Measurements from ENCODE around the gene SARNP. TPM values are rescaled to one million over a fixed set of nuclear protein-coding genes. Genes with fewer than 3 reads are reported as not detected.

Gene SARNP
- polyA plus RNA-seq, 1 of the 3 experiments (the other 2 are of a cell fraction) = 65.8 TPM

DNA sequence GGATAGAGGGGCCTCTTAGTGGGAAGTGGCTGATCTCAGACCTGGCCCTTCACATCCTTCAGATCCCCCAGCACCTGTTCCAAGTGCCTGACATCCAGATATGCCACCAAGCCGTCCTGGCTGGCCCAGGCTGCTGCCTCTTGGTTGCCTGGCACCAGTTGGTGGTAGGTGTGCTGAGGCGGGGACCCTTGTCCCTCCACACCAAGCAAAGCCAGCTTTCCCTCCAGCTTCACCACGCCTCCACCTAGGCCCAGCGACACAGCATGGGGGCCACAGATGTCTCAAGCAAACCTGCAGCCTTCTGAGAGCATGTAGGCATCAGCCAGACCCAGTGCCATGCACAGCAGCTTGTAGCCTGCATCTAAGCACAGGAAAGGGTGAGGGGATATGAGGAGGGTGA lies 85.2 kb downstream of the SARNP start:
- Histone ChIP-seq H2AFZ (ENCODE audit: low read depth) (no peak overlapping the region), H3K36me3 (replicated peaks in 1 of 2; ENCODE audit: control insufficient read depth in 1 of 2, insufficient read depth in 2 of 2, low read length in 1 of 2) (peaks cover 0 to under 1% of the 10 kb centered on the region in 2 experiments), H3K4me1 (ENCODE audit: control insufficient read depth in 1 of 2, insufficient read depth in 2 of 2, low read depth in 1 of 2, low read length in 1 of 2) (peaks cover 0 to 22% of the 10 kb centered on the region in 2 experiments; a peak in 1 of 4 replicates), H4K20me1 (ENCODE audit: insufficient read depth) (peaks cover 9% of the 10 kb centered on the region), H3F3A (replicated peaks; ENCODE audit: insufficient read depth) (peaks cover 17% of the 10 kb centered on the region), H3K27me3 (ENCODE audit: insufficient read depth) (no peaks in the 10 kb centered on the region), H3K9me3 (no peaks in the 10 kb centered on the region), H3K9ac (no peak overlapping the region), H3K4me3 (ENCODE audit: low read depth in 2 of 2, low read length in 1 of 2) (no peak overlapping the region), H3K27ac (ENCODE audit: low read depth in 2 of 2, low read length in 1 of 2) (no peak overlapping the region), H3K9me2 (no peaks in the 10 kb centered on the region), H3K4me2 (no peak overlapping the region), H3K79me2 (ENCODE audit: insufficient read depth) (peaks cover 27% of the 10 kb centered on the region)
- no peak for TF ChIP-seq FOXJ3 (CRISPR knock-in tag; IDR thresholded peaks at IDR 0.05)
- TF ChIP-seq, protein P1, sequence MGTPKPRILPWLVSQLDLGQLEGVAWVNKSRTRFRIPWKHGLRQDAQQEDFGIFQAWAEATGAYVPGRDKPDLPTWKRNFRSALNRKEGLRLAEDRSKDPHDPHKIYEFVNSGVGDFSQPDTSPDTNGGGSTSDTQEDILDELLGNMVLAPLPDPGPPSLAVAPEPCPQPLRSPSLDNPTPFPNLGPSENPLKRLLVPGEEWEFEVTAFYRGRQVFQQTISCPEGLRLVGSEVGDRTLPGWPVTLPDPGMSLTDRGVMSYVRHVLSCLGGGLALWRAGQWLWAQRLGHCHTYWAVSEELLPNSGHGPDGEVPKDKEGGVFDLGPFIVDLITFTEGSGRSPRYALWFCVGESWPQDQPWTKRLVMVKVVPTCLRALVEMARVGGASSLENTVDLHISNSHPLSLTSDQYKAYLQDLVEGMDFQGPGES (IDR thresholded peaks at IDR 0.05; ENCODE audit: low read depth, low read length) = no peak
- no peak for TF ChIP-seq GABPA (IDR thresholded peaks at IDR 0.05; ENCODE audit: low read depth)
- TF ChIP-seq, protein P2, sequence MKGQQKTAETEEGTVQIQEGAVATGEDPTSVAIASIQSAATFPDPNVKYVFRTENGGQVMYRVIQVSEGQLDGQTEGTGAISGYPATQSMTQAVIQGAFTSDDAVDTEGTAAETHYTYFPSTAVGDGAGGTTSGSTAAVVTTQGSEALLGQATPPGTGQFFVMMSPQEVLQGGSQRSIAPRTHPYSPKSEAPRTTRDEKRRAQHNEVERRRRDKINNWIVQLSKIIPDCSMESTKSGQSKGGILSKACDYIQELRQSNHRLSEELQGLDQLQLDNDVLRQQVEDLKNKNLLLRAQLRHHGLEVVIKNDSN (IDR thresholded peaks at IDR 0.05; ENCODE audit: borderline replicate concordance, low read depth) = no peak
- TF ChIP-seq, protein P3, sequence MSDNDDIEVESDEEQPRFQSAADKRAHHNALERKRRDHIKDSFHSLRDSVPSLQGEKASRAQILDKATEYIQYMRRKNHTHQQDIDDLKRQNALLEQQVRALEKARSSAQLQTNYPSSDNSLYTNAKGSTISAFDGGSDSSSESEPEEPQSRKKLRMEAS (IDR thresholded peaks at IDR 0.05; ENCODE audit: low read depth) = no peak
- no peak for TF ChIP-seq EZH2phosphoT487 (IDR thresholded peaks at IDR 0.05; ENCODE audit: borderline replicate concordance, low read depth)
- no peak for TF ChIP-seq MXI1 (IDR thresholded peaks at IDR 0.05; ENCODE audit: low read depth, low read length)
- TF ChIP-seq MEF2A (IDR thresholded peaks at IDR 0.05; ENCODE audit: borderline replicate concordance, low read depth) = no peak
- no peak for TF ChIP-seq SMC3 (IDR thresholded peaks at IDR 0.05; ENCODE audit: low read depth, low read length)
- TF ChIP-seq, protein P4, sequence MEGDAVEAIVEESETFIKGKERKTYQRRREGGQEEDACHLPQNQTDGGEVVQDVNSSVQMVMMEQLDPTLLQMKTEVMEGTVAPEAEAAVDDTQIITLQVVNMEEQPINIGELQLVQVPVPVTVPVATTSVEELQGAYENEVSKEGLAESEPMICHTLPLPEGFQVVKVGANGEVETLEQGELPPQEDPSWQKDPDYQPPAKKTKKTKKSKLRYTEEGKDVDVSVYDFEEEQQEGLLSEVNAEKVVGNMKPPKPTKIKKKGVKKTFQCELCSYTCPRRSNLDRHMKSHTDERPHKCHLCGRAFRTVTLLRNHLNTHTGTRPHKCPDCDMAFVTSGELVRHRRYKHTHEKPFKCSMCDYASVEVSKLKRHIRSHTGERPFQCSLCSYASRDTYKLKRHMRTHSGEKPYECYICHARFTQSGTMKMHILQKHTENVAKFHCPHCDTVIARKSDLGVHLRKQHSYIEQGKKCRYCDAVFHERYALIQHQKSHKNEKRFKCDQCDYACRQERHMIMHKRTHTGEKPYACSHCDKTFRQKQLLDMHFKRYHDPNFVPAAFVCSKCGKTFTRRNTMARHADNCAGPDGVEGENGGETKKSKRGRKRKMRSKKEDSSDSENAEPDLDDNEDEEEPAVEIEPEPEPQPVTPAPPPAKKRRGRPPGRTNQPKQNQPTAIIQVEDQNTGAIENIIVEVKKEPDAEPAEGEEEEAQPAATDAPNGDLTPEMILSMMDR (IDR thresholded peaks at IDR 0.05) = no peak
- TF ChIP-seq JUND (IDR thresholded peaks at IDR 0.05) = no peak
- TF ChIP-seq RAD21 (IDR thresholded peaks at IDR 0.05; ENCODE audit: low read length) = no peak
- TF ChIP-seq RCOR1 (IDR thresholded peaks at IDR 0.05; ENCODE audit: low read length) = no peak
- TF ChIP-seq YY1 (IDR thresholded peaks at IDR 0.05; ENCODE audit: low read depth) = no peak
- TF ChIP-seq, protein P5, sequence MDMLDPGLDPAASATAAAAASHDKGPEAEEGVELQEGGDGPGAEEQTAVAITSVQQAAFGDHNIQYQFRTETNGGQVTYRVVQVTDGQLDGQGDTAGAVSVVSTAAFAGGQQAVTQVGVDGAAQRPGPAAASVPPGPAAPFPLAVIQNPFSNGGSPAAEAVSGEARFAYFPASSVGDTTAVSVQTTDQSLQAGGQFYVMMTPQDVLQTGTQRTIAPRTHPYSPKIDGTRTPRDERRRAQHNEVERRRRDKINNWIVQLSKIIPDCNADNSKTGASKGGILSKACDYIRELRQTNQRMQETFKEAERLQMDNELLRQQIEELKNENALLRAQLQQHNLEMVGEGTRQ (IDR thresholded peaks at IDR 0.05; ENCODE audit: borderline replicate concordance, low read depth, low read length) = no peak
- 100% methylated on average over 3 of the region's 4 CpGs for WGBS (ENCODE audit: low lambda C conversion rate)
- POLR2A ChIA-PET = interaction anchor here (0.5 kb wide), 1 partner anchor 66 kb away, joined by 3 read pairs; no protein-coding TSS in a partner anchor
- no peak for DNase-seq
- CTCF ChIA-PET = interaction anchor here (1.6 to 1.8 kb wide), 2 partner anchors 64 to 208 kb away, joined by 4 to 5 read pairs; no protein-coding TSS in a partner anchor

Data from SK-N-SH (cell line).